LNCaP clone FGC (cell line): ENCODE measurements around the gene CBX8.

Experiments used
- DNase-seq: peaks from one replicate; pipeline ENCODE4 v3.0.0-alpha.2; 2011; ENCODE audit warnings: low read depth
- H3K4me3 ChIP-seq: 2 replicates; pipeline ENCODE4 v1.5.1; 2011; ENCODE audit warnings: mild to moderate bottlenecking, low read depth, low read length, control low read depth
- CTCF ChIP-seq: IDR thresholded peaks from 2 replicates; pipeline ENCODE4 v1.5.1; 2012; ENCODE audit warnings: mild to moderate bottlenecking; ENCODE audit not compliant: control insufficient read depth, insufficient read depth; ENCODE audit errors: extremely low read depth

The CBX8 gene

GRCh38 chr17:79842136-79842655, 45.3 kb upstream of the CBX8 start:
- no peak overlapping the region for H3K4me3 ChIP-seq
- no peak for DNase-seq
- TF ChIP-seq CTCF, result no peak

- no peak for TF ChIP-seq CTCF
- H3K4me3 ChIP-seq, result no peak overlapping the region
- DNase-seq, result no peak
These were observed 44.7 kb upstream of the CBX8 start for GRCh38 chr17:79841369-79842135.

- H3K4me3 ChIP-seq, result no peak overlapping the region
- no peak for TF ChIP-seq CTCF
- no peak for DNase-seq
These were observed 44.1 kb upstream of the CBX8 start for GRCh38 chr17:79840989-79841286.

GRCh38 chr17:79840269-79840988, 43.6 kb upstream of the CBX8 start:
- peak overlapping the region; percentile 53 for H3K4me3 ChIP-seq
- DNase-seq, result no peak
- no peak for TF ChIP-seq CTCF

GRCh38 chr17:79839356-79840268, 42.7 kb upstream of the CBX8 start, which contains the start of gene CBX4:
TSS of gene CBX4 (minus strand) at chr17:79839440. CDS start at chr17:79839251, 189 bp downstream.
- no peak for DNase-seq
- peak; percentile 84 for TF ChIP-seq CTCF
- peak within 1 kb of the TSS; percentile 94 for H3K4me3 ChIP-seq

- no peak for DNase-seq
- no peak for TF ChIP-seq CTCF
- peak overlapping the region; percentile 94 for H3K4me3 ChIP-seq
These were observed 41.8 kb upstream of the CBX8 start for GRCh38 chr17:79838522-79839274.
